Activated CD4-positive, alpha-beta T cell treated with anti-CD3 and anti-CD28 coated beads, Interleukin-2, amount 50 U/mL, for 24 hours (primary cell): ENCODE measurements around the gene BCL7A.
"Not testable (repeated sequence)": the region's sequence is repeated elsewhere in the genome, so short reads cannot be mapped to it uniquely, and the experiment has no call there.

Experiments used
- DNase-seq, 2 donors: peaks; one replicate each; pipeline ENCODE4 v3.0.0-alpha.2; 2020; ENCODE audit warnings: low read depth in 1 of 2, low spot score in 1 of 2

The BCL7A gene

DNA sequence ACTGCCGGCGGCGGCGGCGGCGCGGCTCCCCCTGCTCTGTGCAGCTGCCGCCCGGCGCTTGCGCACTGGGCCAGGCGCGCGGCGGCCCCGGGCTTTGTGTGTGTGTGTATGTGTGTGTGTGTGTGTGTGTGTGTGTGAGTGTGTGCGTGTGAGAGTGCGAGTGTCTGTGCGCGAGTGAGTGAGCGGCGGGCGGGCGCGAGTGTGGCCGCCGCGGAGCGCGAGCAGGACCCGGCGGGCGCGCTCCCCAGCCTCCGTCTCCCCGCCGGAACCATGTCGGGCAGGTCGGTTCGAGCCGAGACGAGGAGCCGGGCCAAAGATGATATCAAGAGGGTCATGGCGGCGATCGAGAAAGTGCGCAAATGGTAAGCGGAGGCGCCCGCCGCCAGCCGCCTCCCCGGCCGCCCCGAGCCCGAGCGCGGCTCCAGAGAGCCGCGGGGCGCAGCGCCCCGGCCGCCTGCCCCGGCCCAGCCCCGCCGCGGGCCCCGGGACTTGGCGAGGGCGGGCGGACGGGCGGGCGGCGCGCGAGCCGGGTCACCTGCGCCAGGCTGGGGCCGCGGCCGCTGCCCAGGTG lies at the start of gene BCL7A:
Gene BCL7A (plus strand): TSS at position 63 of the 571 bp plus-strand sequence. CDS start 208 bp downstream, at position 271.
- DNase-seq = peak in 1 of 2 donors; percentile 56

DNA sequence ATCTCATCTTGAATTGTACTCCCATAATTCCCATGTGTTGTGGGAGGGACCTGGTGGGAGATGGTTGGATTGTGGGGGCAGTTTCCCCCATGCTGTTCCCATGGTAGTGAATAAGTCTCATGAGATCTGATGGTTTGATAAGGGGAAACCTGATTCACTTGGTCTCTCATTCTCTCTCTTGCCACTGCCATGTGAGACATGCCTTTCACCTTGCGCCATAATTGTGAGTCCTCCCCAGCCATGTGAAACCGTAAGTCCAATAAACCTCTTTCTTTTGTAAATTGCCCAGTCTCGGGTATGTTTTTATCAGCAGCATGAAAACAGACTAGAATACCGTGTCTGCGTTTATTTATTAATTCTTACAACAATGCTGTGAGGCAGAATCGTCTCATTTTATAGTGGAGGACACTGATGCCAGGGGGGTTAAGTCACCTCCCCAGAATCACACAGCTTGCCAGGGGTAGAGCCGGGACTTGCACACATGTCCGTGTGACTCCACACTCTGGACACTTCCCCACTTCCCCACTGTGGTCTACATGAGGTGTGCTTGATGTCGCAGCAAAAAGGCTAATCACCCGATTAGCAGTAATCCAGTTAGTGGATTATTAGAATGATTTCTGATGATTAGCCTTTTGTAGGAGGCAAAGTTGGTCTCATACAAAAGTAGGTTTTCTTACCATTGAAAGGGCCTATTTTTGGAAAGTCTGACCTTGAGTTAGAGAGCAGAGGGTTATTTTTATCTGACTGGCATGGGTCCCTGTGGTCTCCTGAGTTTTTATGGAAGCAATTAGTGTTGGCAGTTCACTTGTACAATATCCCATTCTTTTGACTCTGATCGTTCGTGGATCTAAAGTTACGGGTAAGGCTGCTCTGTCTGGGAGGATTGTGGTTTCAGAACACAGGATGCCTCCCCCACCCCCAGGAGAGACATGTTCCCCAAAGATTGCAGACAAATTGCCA lies 47.4 kb upstream of the BCL7A start:
- DNase-seq = no peak

DNA sequence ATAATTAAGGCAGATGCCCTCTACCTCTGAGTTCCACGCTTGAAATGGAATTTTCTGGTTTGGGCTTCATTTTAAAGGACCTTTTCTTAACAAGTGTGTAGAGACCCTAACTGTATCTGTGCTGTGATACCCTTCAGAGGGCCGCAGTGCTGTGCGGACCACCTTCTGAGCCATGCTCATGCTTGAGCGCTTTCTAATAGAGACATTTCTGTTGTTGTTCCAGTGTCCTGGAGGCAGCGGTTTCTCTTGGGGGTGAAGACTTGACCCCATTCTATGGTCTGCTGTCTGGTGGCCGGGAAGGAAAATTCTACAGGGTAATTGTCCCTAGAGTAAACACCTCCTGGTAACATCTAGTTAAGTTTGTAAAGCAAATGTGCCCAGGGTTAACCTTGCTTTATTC lies 46.7 kb upstream of the BCL7A start:
- no peak for DNase-seq

DNA sequence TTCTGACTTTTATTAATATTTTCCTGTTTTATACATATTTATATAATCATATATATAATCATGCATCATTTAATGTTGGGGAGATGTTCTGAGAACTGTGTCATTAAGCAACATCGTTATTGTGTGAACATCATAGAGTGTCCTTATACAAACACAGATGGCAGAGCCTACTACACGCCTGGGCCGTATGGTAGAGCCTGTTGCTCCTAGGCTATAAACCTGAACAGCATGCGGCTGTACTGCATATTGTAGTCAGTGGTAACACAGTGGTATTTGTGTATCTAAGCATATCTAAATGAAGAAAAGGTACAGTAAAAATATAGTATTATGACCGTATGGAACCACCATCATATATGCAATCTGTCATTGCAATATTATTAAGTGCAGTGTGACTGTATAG lies 44.7 kb upstream of the BCL7A start:
- DNase-seq = no peak

DNA sequence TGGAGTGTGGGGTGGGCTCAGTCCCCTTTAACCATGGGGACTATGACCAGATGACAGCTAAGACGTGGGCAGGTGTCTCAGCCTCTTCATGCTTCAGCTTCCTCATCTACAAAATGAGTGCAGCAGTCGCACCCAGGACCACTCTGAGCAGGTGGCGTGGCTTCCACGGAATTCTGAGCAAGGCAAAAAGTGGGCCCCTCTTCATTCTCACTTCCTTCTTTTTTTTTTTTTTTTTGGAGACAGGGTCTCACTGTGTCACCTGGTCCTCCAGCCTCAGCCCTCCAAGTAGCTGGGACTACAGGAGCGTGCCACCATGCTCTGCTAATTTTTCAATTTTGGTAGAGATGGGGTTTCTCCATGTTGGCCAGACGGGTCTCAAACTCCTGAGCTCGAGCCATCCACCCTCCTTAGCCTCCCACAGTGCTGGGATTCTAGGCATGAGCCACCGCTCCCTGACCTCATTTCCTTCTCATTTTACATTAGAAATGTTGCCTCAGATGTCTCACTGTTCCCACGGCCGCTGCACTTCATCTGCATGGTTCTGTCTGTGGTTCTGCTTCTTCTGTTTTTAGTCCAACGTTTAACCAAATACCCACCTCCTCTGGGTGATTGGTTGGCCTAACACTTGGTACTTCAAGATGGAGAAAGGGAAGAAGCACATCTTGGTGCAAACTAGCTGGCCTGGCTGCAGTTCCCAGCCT lies 41.3 kb upstream of the BCL7A start:
- no peak for DNase-seq

DNA sequence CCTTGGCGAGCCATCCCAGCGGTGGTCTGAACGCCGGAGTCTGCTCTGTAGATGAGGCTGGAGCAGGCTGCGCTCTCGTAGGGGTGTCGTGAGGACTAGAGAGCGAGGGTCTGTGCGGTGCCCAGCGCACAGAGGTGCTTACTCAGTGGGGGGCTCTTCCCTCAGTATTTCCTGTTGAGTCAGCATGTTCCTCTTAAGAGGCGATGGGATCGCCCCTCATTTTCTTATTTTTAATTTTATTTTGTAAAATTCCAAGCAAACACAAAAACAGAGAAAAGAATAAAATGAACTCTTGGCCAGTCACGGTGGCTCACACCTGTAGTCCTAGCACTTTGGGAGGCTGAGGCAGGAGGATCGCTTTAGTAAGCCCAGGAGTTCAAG lies 40.8 kb upstream of the BCL7A start:
- no peak for DNase-seq

DNA sequence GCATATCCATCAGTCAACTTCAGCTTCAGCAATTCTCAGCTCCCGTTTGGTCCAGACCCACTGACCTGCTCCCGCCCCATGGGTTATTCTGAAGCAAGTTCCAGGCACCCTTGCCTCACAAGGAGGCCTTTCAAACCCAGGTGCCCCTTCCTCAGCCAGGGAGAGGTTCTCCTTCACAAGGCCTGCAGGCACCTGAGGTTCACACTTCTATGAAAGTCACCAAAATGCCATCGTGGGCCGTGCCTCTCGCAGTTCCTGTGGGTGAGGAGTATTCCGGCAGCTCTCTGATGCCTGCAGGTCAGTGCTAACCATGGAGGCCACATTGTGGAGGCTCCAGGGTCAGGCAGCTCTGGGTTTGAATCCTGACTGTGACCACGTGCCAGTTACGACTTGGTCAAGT lies 40.2 kb upstream of the BCL7A start:
- DNase-seq = no peak

DNA sequence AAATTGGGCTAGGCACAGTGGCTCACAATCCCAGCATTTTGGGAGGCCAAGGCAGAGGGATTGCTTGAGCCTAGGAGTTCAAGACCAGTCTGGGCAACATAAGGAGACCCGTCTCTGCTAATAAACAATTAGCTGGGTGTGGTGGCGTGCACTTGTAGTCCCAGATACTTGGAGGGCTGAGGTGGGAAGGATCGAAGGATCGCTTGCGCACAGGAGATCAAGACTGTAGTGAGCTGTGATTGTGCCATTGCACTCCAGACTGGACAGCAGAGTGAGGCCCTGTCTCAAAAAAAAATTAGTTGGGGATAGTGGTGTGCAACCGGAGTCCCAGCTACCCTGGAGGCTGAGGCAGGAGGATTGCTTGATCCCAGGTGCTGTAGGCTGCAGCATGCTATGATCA lies 38.7 kb upstream of the BCL7A start:
- DNase-seq = no peak

DNA sequence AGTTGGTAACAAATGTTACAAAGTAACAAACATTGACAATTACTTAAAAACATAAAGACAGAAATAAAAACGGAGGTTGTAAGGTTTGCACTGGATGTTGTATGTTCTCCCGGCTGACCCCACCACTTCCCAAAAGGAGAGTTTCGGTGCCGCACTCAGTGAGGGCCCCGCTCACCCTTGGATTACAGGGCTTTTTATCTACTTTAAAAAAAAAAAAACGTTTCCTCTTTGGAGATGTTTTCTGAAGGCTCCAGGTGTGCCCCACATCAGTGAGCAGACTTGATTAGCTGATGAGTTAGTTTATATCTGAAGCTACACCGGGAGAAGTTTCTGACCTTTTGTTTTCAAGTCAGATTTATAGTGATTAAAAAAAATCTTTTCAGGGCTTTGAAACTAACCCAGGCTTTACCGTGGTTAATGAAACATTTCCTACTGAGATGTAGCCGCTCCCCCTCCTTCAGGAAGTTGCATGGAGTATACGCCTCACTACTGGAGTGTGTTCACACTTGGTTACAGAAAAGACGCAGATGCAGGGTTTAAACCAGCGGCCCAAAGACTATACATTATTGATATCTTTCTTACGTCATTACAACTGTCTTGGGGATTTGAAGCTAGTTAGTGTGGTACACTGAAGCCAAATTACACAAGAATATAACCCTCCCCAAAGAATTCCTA lies 38.0 kb upstream of the BCL7A start:
- DNase-seq = no peak

DNA sequence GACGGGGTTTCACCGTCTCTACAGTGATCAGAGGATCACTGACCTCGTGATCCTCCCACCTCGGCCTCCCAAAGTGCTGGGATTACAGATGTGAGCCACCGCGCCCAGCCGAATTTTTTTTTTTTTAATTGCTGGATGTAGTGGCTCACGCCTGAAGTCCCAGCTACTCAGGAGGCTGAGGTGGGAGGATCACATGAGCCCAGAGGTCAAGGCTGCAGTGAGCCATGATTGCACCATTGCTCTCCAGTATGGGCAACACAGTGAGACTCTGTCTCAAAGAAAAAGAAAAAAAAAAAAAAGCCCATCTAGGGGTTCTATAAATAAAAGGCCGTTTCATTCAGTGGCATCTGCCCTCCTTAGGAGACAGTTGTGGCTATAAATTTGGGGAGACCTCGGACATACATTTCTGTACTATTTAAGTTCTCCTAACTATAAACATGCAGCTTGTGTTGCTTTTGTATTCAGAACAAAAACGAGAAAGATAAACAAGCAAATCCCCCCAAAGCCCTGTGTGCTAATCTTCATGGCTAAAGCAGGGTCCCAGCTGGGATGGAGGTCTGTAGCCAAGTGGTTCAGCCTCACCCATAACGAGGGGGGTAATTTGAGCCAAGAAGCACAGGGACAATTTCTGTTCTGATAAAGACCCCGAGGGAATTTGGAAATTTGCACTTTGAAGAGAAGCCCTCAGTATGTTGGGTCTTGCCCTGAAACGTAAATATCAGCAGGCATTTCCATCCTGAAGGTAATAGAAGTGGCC lies 35.0 kb upstream of the BCL7A start:
- no peak for DNase-seq

DNA sequence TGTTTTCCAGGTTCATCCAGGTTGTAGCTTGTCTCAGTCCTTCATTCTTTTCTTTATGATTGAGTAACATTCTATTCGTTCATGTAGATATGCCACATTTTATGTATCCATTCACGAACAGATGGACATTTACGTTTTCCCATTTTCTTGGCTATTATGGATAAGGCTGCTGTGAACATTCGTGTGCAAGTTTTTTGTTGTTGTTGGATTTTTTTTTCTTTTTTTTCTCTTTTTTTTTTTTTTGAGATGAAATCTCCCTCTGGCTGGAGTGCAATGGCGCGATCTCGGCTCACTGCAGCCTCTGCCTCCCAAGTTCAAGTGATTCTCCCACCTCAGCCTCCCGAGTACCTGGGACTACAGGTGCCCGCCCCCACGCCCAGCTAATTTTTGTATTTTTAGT lies 33.2 kb upstream of the BCL7A start:
- not testable (repeated sequence) for DNase-seq

DNA sequence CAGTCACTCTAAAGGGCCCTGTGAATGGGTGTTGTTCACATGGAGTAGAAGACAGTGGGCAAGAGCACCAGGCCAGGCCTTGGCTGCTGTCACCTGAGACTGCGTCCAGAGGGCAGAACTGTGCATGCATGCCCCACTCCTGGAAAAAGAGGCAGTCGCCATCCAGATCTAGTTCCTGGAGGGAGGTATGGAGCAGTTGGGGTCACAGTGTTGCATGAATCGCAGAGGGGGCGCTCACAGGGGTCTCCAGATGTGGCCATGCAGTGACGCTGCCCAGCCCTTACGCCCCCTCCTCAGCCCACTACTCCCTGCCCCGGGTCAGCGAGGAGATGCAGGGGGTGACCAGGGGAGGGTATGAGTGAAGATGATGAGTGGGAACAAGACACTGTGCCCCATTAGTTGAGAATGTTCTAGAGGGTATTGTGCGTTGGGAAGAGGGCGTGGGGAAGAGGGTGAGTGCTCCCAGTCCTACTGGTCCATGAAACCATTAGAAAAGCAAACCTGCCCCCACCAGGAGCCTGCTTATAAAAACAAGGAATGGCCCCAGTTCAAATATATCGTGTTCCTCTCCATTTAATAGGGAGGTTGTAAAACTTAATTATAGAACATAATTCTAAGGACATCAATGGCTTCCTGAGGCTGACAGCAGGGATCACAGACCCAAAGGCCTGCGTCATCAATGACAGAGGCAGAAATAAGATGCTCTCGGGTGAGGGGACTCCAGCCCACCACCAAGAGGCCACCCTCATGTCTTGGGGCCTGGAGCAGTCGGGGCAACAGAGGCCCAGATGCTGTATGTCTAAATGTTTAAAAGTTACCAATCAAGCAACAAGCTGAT lies 32.2 kb upstream of the BCL7A start:
- no peak for DNase-seq

DNA sequence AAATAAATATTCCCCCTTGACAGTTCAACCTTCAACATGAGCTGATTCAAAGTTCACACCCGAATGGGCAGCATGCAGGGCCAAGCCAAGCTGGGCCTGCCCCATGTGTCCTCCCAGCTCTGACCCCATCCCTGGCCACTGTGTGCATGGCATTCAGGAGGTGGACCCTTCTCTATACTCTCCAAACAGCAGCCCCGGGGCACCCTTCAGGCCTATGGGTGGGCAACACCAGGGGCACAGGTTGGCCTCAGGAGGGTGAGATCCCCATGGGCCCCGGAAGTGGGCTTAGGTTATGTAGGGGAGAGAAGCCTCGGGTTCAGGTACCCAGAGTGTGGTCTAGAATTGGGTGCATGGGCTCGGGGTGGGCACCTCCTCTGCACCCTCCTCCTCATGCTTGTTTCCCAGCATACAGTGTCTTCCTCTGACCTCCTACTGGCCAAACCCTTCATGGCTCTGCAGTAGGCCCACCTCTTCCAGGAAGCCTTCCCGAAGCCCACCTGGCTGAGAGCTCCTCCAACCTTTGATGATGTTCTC lies 31.5 kb upstream of the BCL7A start:
- DNase-seq = no peak

DNA sequence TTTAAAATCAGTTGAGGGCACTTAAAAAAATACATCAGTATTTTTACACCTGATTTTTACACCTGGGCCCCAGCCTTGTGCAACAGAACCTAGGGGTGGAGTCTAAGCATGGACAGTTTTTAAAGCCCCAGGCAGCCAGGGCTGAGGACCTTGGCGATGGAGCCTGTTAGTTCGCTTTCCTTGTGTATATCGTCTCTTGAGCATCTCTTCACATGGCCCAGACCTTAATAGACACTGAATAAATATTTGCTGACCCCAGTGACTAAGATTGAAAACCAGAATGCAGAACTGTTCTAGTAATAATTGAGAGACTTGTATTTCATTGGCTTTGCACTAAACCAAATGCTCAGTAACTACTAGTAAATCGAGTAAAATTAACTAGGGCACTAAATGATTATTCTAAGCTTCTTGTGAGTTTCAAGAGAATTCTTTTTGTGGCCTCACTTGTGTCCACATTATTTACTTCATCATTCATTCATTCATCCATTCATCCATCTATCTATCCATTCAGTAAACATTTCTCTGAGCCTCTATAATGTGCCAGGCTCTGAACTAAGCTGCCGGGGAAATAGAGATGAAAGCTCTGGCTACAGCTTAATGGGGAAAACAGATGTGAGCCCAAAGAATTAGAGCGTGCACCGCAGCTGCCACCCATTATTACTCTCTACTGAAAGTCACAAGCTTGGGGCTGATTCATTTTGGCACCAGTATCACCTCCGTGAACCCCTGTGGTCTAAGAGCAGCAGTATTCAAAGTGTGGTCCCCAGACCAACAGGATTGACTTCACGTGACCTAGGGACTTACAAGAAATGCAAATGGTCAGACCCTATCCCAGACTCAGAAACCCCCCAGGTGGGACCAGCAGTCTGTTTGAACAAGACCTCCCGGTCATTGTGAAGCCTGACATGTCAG lies 30.7 kb upstream of the BCL7A start:
- no peak for DNase-seq

DNA sequence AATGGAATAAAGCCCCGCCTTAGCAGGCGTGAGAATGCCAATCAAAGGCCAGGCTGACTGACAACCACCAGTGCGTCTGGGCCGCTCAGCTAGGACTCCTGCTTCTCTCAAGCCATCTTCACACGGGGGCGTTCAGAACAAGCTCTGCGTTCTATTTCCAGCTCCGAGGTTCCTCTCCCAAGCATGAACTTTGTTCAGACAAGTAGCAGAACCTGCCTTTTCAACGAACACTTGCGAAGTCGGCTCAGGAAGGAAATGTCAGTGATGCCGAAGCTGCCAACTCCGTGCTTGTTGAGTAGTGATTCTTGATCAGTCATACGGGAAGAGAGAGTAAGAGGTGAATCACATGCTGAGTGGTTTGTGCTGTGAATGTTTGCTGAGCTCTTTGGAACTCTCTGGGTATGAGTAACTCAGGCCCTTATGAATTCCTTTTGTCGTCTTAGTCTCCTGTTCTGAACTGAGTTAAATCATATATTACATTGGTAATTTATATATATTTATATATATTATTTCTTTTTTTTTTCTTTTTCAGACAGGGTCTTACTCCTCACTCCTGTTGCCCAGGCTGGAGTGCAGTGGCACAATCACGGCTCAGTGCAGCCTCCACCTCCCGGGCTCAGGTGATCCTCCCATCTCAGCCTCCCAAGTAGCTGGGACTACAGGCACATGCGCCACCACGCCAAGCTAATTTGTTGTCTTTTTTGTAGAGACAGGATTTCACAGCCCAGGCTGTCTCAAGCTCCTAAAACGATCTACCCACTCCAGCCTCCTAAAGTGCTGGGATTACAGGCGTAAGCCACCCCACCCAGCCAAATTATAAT lies 29.4 kb upstream of the BCL7A start:
- DNase-seq = peak; percentile 37 to 72

DNA sequence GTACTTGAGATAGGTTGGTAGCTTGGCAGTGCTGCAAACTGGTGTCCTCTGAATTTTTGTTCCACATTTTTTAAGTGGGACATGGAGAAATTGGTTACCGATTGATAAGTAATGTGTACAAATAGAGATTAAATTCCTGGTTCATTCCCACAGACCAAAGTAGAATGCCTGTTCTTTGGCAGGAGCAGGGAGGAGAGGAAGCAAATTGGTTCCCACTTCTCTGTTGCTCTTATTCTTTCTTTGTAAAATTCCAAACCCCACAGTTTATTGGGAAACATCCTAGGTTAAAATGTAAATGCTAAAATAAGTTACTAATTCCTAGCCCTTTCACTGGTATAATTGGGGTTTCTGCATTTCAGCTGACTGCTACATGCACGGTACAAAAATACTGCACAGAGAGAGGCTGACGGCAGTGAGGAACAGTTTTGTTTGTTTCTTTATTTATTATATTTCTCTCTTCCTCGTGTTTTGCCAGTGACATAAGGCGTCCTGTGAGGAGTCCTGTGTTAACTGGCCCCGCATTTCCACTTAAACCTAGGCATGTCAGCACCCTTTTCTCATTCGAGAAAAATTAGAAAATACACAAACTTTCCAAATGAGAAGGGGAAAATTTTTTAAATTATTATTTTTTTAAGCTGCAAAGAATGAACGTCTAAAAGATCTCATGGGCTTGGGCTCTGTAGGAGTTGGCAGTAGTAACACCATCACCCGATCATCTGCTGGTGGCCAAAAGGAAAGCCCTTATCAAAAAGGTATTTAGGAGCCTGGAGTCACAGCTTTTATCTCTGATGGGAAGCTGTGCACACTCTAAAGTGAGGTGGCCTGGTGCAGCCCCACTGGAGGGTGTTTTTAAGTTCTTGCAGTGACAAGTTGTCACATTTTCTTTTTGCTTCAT lies 25.4 kb upstream of the BCL7A start:
- no peak for DNase-seq
